A673 (cell line): ENCODE measurements around the gene CWC22. TPM values are rescaled to one million over a fixed set of nuclear protein-coding genes. Genes with fewer than 3 reads are reported as not detected.

ENCODE experiments used
- BruUV-seq: library from RNA; stranded (reverse); fragments of 400-500 nt; replicated peaks from 2 replicates; lab custom pipeline; 2021; lab: Mats Ljungman, UMichigan
- CTCF ChIA-PET: fragments of 300-600 bp; sonication (Branson Sonifier 250); formaldehyde crosslinking; loops from one replicate; lab custom pipeline; 2022; ENCODE audit warnings: antibody characterized with exemption; lab: Charles Lee
- POLR2A ChIA-PET: fragments of 300-600 bp; sonication (Branson Sonifier 250); formaldehyde crosslinking; loops from one replicate; lab custom pipeline; 2022; ENCODE audit warnings: antibody characterized with exemption; ENCODE audit not compliant: low non-redundant PET; lab: Charles Lee
- DNase-seq: peaks from one replicate; pipeline ENCODE4 v3.0.0-alpha.2; 2015; ENCODE audit warnings: low spot score
- H3K27ac ChIP-seq: fragments of 200-600 bp; sonication (generic); 2 replicates; pipeline ENCODE4 v1.5.1; 2016; ENCODE audit warnings: mixed run types, low read depth, mild to moderate bottlenecking, mixed read lengths, antibody characterized with exemption, low read length; ENCODE audit not compliant: poor library complexity, severe bottlenecking
- H3K27me3 ChIP-seq: fragments of 200-600 bp; sonication (generic); replicated peaks from 2 replicates; pipeline ENCODE4 v1.6.1; 2017; ENCODE audit warnings: mixed run types, low read depth, mild to moderate bottlenecking, mixed read lengths, antibody characterized with exemption, low read length; ENCODE audit not compliant: insufficient read depth, poor library complexity
- H3K36me3 ChIP-seq: fragments of 200-600 bp; sonication (generic); 2 replicates; pipeline ENCODE4 v1.6.1; 2016; ENCODE audit warnings: mixed run types, mild to moderate bottlenecking, mixed read lengths, antibody characterized with exemption, low read length; ENCODE audit not compliant: insufficient read depth, poor library complexity, severe bottlenecking
- H3K4me1 ChIP-seq: fragments of 200-600 bp; sonication (generic); 2 replicates; pipeline ENCODE4 v1.6.1; 2017; ENCODE audit warnings: mixed run types, mild to moderate bottlenecking, mixed read lengths, antibody characterized with exemption, low read length; ENCODE audit not compliant: insufficient read depth, poor library complexity, severe bottlenecking
- H3K4me3 ChIP-seq: fragments of 200-600 bp; sonication (generic); 2 replicates; pipeline ENCODE4 v1.5.1; 2016; ENCODE audit warnings: low read depth, mixed run types, mild to moderate bottlenecking, mixed read lengths, low read length; ENCODE audit not compliant: poor library complexity, severe bottlenecking
- H3K9me3 ChIP-seq: fragments of 200-600 bp; sonication (generic); 2 replicates; pipeline ENCODE4 v1.6.1; 2016; ENCODE audit warnings: mixed run types, low read depth, mild to moderate bottlenecking, mixed read lengths, antibody characterized with exemption, low read length; ENCODE audit not compliant: poor library complexity, severe bottlenecking
- CTCF ChIP-seq: fragments of 300-800, 200-600 bp; sonication (generic); conservative IDR thresholded peaks from 2 replicates; pipeline ENCODE4 v1.5.1; 2017; ENCODE audit warnings: low read depth, mild to moderate bottlenecking, antibody characterized with exemption, low read length, moderate library complexity, mixed read lengths
- EZH2 ChIP-seq: fragments of 200-600 bp; sonication (generic); IDR thresholded peaks from 2 replicates; pipeline ENCODE4 v1.6.1; 2017; ENCODE audit warnings: borderline replicate concordance, low read depth, mild to moderate bottlenecking, mixed read lengths, antibody characterized with exemption, low read length; ENCODE audit not compliant: poor library complexity, severe bottlenecking
- intact Hi-C: fragments of 100-400 bp; cut with micrococcal nuclease; formaldehyde crosslinking; loops from one replicate; pipeline ENCODE4 v1.10.0; 2022; ENCODE audit not compliant: unreplicated experiment
- total RNA-seq: library from RNA; stranded (reverse); gene quantifications from 2 replicates; pipeline ENCODE4 v1.2.3, GENCODE V29; 2021

CWC22 gene
- total RNA-seq, 1 experiment from 2014 or later: 26.7 TPM

GRCh38 chr2:179910735-179911113 lies 96.4 kb downstream of the CWC22 start:
- POLR2A ChIA-PET: no interaction called here
- H3K27ac ChIP-seq: no peak overlapping the region
- no TSS peak for BruUV-seq

DNA sequence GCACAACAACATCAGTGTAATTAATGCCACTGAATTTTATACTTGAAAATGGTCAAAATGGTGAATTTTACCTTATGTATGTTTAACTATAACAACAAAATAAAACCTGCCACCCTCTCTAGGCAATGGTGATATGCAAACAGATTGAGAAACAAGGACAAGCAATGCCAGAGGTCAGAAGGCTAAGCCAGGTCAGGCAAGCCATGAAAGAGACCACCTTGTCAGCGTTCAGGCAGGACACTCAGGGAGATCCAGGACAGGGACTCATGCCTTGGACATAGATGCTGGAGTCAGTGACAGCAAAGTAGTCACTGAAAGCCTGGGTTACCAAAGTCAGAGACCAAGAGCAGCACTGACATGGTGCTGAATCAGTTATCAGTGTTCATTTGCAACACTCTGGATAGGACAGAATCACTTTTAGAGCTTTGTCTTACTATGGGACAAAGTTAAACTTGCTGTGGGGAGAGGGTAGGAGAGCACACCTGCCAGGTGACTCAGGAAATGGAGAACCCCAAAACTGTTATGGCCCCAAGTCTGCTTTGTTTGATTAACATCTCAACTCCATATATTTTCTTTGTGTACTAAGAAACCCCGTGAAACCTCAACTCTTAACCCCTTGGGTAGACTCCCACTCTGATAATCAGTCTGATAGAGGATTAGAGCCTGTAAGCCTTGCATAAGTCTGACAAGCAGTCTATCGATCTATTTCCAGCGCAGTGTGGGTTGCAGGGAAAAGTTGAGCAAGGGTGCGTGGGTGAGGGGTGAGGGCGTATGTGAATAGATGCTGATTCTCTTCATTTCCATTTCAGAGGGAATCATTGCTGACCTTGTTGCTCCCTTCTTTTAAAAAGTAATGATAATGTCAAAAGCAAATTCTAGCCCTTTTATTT lies 97.0 kb downstream of the CWC22 start:
- DNase-seq: no peak
- ChIA-PET CTCF (no interaction called here), POLR2A (no interaction called here)
- no peak overlapping the region for H3K27ac ChIP-seq
- H3K36me3 ChIP-seq: no peaks in the 10 kb centered on the region
- H3K9me3 ChIP-seq: no peaks in the 10 kb centered on the region
- TF ChIP-seq CTCF (no peak), EZH2 (no peak)
- no peaks in the 10 kb centered on the region for H3K4me1 ChIP-seq
- intact Hi-C loops: no loop called here
- H3K27me3 ChIP-seq: no peaks in the 10 kb centered on the region
- no TSS peak for BruUV-seq
- no peak overlapping the region for H3K4me3 ChIP-seq

More at GRCh38 chr2:179910735-179911113, 96.4 kb downstream of the CWC22 start:
- TF ChIP-seq EZH2 (no peak), CTCF (no peak)
- Histone ChIP-seq H3K36me3 (no peaks in the 10 kb centered on the region), H3K4me3 (no peak overlapping the region), H3K9me3 (no peaks in the 10 kb centered on the region), H3K4me1 (no peaks in the 10 kb centered on the region), H3K27me3 (no peaks in the 10 kb centered on the region)
- CTCF ChIA-PET: no interaction called here
- no peak for DNase-seq
- intact Hi-C loops: no loop called here

DNA sequence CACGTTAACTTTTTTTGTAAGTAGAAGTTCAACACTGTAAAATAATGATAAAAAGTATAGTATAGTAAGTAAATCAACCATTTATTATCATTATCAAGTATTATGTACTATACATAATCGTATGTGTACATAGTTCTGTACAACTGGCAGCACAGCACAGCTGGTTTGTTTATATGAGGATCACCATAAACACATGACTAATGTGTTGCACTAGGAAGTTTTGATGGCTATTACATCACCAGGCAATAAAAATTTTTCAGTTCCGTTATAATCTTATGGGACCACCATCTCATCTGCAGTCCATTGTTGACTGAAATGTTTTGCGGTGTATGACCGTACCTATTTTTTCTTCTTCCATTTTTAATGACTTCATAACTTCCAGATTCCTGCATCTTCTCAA lies 106.4 kb downstream of the CWC22 start:
- Histone ChIP-seq H3K4me1 (no peaks in the 10 kb centered on the region), H3K36me3 (no peaks in the 10 kb centered on the region), H3K27ac (no peak overlapping the region), H3K9me3 (no peaks in the 10 kb centered on the region), H3K27me3 (no peaks in the 10 kb centered on the region), H3K4me3 (no peak overlapping the region)
- BruUV-seq: no TSS peak
- POLR2A ChIA-PET: no interaction called here
- intact Hi-C loops: no loop called here
- CTCF ChIA-PET: no interaction called here
- DNase-seq: no peak
- TF ChIP-seq CTCF (no peak), EZH2 (no peak)
